ENCODE data around the gene BCR.

The BCR gene

GRCh38 chr22:23142546-23143105, 37.7 kb upstream of the BCR start:
- no peak overlapping the region for H3K27ac ChIP-seq (ENCODE audit: low read length)
- no peaks in the 10 kb centered on the region for H3K36me3 ChIP-seq (ENCODE audit: control insufficient read depth in 2 of 2, insufficient read depth in 2 of 2, low read length in 2 of 2)
- H3K4me1 ChIP-seq (ENCODE audit: control insufficient read depth, insufficient read depth, low read length): peaks cover 27% of the 10 kb centered on the region
- H3K9me3 ChIP-seq (ENCODE audit: control insufficient read depth in 2 of 2, low read length in 2 of 2): no peaks in the 10 kb centered on the region
- H3K9ac ChIP-seq (ENCODE audit: low read length in 2 of 2): no peak overlapping the region
- H3K27me3 ChIP-seq (ENCODE audit: control insufficient read depth in 1 of 2, insufficient read depth in 2 of 2, low read length in 2 of 2): no peaks in the 10 kb centered on the region
- peak overlapping the region in 1 of 2 donors; percentile 70 for H3K4me3 ChIP-seq (ENCODE audit: low read length in 2 of 2)

- no peaks in the 10 kb centered on the region for H3K36me3 ChIP-seq (ENCODE audit: control insufficient read depth in 2 of 2, insufficient read depth in 2 of 2, low read length in 2 of 2)
- H3K4me1 ChIP-seq (ENCODE audit: control insufficient read depth, insufficient read depth, low read length): peaks cover 32% of the 10 kb centered on the region
- no peak overlapping the region for H3K9ac ChIP-seq (ENCODE audit: low read length in 2 of 2)
- H3K9me3 ChIP-seq (ENCODE audit: control insufficient read depth in 2 of 2, low read length in 2 of 2): no peaks in the 10 kb centered on the region
- no peak overlapping the region for H3K27ac ChIP-seq (ENCODE audit: low read length)
- H3K27me3 ChIP-seq (ENCODE audit: control insufficient read depth in 1 of 2, insufficient read depth in 2 of 2, low read length in 2 of 2): no peaks in the 10 kb centered on the region
- H3K4me3 ChIP-seq (ENCODE audit: low read length in 2 of 2): no peak overlapping the region
Observed at GRCh38 chr22:23143119-23143518, 37.2 kb upstream of the BCR start.

GRCh38 chr22:23144432-23144831, 35.9 kb upstream of the BCR start:
- H3K27me3 ChIP-seq (ENCODE audit: control insufficient read depth in 1 of 2, insufficient read depth in 2 of 2, low read length in 2 of 2): no peaks in the 10 kb centered on the region
- H3K36me3 ChIP-seq (ENCODE audit: control insufficient read depth in 2 of 2, insufficient read depth in 2 of 2, low read length in 2 of 2): no peaks in the 10 kb centered on the region
- H3K4me3 ChIP-seq (ENCODE audit: low read length in 2 of 2): peak overlapping the region in 1 of 2 donors; percentile 77
- H3K27ac ChIP-seq (ENCODE audit: low read length): no peak overlapping the region
- H3K9me3 ChIP-seq (ENCODE audit: control insufficient read depth in 2 of 2, low read length in 2 of 2): no peaks in the 10 kb centered on the region
- peaks cover 37% of the 10 kb centered on the region for H3K4me1 ChIP-seq (ENCODE audit: control insufficient read depth, insufficient read depth, low read length)
- H3K9ac ChIP-seq (ENCODE audit: low read length in 2 of 2): no peak overlapping the region

- Histone ChIP-seq H3K27ac (ENCODE audit: low read length) (peak within 1 kb of the TSS; percentile 71), H3K9ac (ENCODE audit: low read length in 2 of 2) (peak within 1 kb of the TSS; percentile 54 to 85), H3K4me3 (ENCODE audit: low read length in 2 of 2) (peak within 1 kb of the TSS; percentile 43 to 77), H3K36me3 (ENCODE audit: control insufficient read depth in 2 of 2, insufficient read depth in 2 of 2, low read length in 2 of 2) (peaks cover 0 to 4% of the 10 kb centered on the region in 2 donors), H3K9me3 (ENCODE audit: control insufficient read depth in 2 of 2, low read length in 2 of 2) (no peaks in the 10 kb centered on the region), H3K4me1 (ENCODE audit: control insufficient read depth, insufficient read depth, low read length) (peaks cover 37% of the 10 kb centered on the region), H3K27me3 (ENCODE audit: control insufficient read depth in 1 of 2, insufficient read depth in 2 of 2, low read length in 2 of 2) (no peaks in the 10 kb centered on the region)
Observed at GRCh38 chr22:23144932-23145877, 35.1 kb upstream of the BCR start, which contains the start of gene RAB36. Gene RAB36 (plus strand): TSS chr22:23145477. CDS start chr22:23146617, 1,140 bp downstream.

- Histone ChIP-seq H3K4me1 (ENCODE audit: control insufficient read depth, insufficient read depth, low read length) (peaks cover 37% of the 10 kb centered on the region), H3K9ac (ENCODE audit: low read length in 2 of 2) (peak overlapping the region; percentile 54 to 85), H3K9me3 (ENCODE audit: control insufficient read depth in 2 of 2, low read length in 2 of 2) (no peaks in the 10 kb centered on the region), H3K27ac (ENCODE audit: low read length) (peak overlapping the region; percentile 71), H3K36me3 (ENCODE audit: control insufficient read depth in 2 of 2, insufficient read depth in 2 of 2, low read length in 2 of 2) (peaks cover under 1 to 4% of the 10 kb centered on the region in 2 donors), H3K27me3 (ENCODE audit: control insufficient read depth in 1 of 2, insufficient read depth in 2 of 2, low read length in 2 of 2) (no peaks in the 10 kb centered on the region), H3K4me3 (ENCODE audit: low read length in 2 of 2) (peak overlapping the region; percentile 43 to 77)
Observed at GRCh38 chr22:23145878-23146470, 34.3 kb upstream of the BCR start.

GRCh38 chr22:23146478-23147205, 33.7 kb upstream of the BCR start:
- peaks cover 34% of the 10 kb centered on the region for H3K4me1 ChIP-seq (ENCODE audit: control insufficient read depth, insufficient read depth, low read length)
- H3K9ac ChIP-seq (ENCODE audit: low read length in 2 of 2): no peak overlapping the region
- no peaks in the 10 kb centered on the region for H3K9me3 ChIP-seq (ENCODE audit: control insufficient read depth in 2 of 2, low read length in 2 of 2)
- H3K4me3 ChIP-seq (ENCODE audit: low read length in 2 of 2): no peak overlapping the region
- H3K36me3 ChIP-seq (ENCODE audit: control insufficient read depth in 2 of 2, insufficient read depth in 2 of 2, low read length in 2 of 2): peaks cover 7% of the 10 kb centered on the region in 2 donors
- H3K27me3 ChIP-seq (ENCODE audit: control insufficient read depth in 1 of 2, insufficient read depth in 2 of 2, low read length in 2 of 2): no peaks in the 10 kb centered on the region
- H3K27ac ChIP-seq (ENCODE audit: low read length): peak overlapping the region; percentile 2

- no peaks in the 10 kb centered on the region for H3K27me3 ChIP-seq (ENCODE audit: control insufficient read depth in 1 of 2, insufficient read depth in 2 of 2, low read length in 2 of 2)
- H3K9me3 ChIP-seq (ENCODE audit: control insufficient read depth in 2 of 2, low read length in 2 of 2): no peaks in the 10 kb centered on the region
- peaks cover 24% of the 10 kb centered on the region for H3K4me1 ChIP-seq (ENCODE audit: control insufficient read depth, insufficient read depth, low read length)
- no peak overlapping the region for H3K27ac ChIP-seq (ENCODE audit: low read length)
- H3K9ac ChIP-seq (ENCODE audit: low read length in 2 of 2): peak overlapping the region in 1 of 2 donors; percentile 29
- H3K36me3 ChIP-seq (ENCODE audit: control insufficient read depth in 2 of 2, insufficient read depth in 2 of 2, low read length in 2 of 2): peaks cover 7% of the 10 kb centered on the region in 2 donors
- no peak overlapping the region for H3K4me3 ChIP-seq (ENCODE audit: low read length in 2 of 2)
Observed at GRCh38 chr22:23147617-23148387, 32.5 kb upstream of the BCR start.

- peaks cover 22% of the 10 kb centered on the region for H3K4me1 ChIP-seq (ENCODE audit: control insufficient read depth, insufficient read depth, low read length)
- no peak overlapping the region for H3K4me3 ChIP-seq (ENCODE audit: low read length in 2 of 2)
- H3K36me3 ChIP-seq (ENCODE audit: control insufficient read depth in 2 of 2, insufficient read depth in 2 of 2, low read length in 2 of 2): peaks cover 7 to 11% of the 10 kb centered on the region in 2 donors
- H3K9me3 ChIP-seq (ENCODE audit: control insufficient read depth in 2 of 2, low read length in 2 of 2): no peaks in the 10 kb centered on the region
- H3K27ac ChIP-seq (ENCODE audit: low read length): no peak overlapping the region
- no peak overlapping the region for H3K9ac ChIP-seq (ENCODE audit: low read length in 2 of 2)
- no peaks in the 10 kb centered on the region for H3K27me3 ChIP-seq (ENCODE audit: control insufficient read depth in 1 of 2, insufficient read depth in 2 of 2, low read length in 2 of 2)
Observed at GRCh38 chr22:23149743-23150238, 30.5 kb upstream of the BCR start.

- Histone ChIP-seq H3K4me1 (ENCODE audit: control insufficient read depth, insufficient read depth, low read length) (peaks cover 15% of the 10 kb centered on the region), H3K27ac (ENCODE audit: low read length) (no peak overlapping the region), H3K36me3 (ENCODE audit: control insufficient read depth in 2 of 2, insufficient read depth in 2 of 2, low read length in 2 of 2) (peaks cover 7 to 11% of the 10 kb centered on the region in 2 donors), H3K9ac (ENCODE audit: low read length in 2 of 2) (no peak overlapping the region), H3K9me3 (ENCODE audit: control insufficient read depth in 2 of 2, low read length in 2 of 2) (no peaks in the 10 kb centered on the region), H3K4me3 (ENCODE audit: low read length in 2 of 2) (no peak overlapping the region), H3K27me3 (ENCODE audit: control insufficient read depth in 1 of 2, insufficient read depth in 2 of 2, low read length in 2 of 2) (no peaks in the 10 kb centered on the region)
Observed at GRCh38 chr22:23150762-23151161, 29.5 kb upstream of the BCR start.

Data from stomach smooth muscle (tissue), 2 donors.